GM04503 (cell line): ENCODE results near the gene PSAPL1.

ENCODE experiments used
- DNase-seq: peaks from one replicate; pipeline ENCODE4 v3.0.0-alpha.2; 2012; ENCODE audit warnings: low read depth

Gene PSAPL1

DNA sequence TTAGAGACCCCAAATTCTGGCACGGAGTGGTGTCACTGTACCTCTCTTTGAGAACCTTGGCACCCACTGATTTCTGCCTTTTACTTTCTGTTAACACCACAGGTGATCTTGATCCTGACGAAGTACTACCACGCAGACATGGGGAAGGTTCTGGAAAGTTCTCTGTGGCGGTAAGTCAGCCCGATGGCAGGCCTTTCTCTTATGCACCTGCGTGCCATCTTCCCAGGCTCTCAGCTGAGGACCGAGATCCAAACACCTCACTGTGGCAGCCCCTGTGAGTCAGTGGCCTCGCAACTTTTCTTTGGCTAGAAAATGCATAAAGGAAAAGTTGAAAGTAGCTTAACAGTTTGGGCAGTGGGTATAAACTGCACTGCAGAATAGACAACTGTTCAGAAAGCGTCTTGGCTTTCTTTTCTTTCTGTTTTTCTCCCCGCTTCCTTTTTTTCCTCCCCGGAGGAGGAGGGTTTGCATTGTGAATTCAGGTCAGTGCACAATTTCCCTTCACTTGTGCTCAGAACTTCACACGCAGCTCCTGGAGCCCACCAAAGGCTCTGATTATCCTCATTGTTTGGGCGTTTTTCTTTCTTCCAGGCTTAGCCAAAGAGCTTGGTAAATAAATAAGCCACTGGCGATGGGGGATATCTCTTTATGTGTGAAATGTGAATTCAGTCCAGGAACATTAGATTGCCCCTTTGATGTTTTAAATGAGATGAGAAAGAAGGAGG is 38.4 kb downstream of the PSAPL1 start:
- DNase-seq: no peak

DNA sequence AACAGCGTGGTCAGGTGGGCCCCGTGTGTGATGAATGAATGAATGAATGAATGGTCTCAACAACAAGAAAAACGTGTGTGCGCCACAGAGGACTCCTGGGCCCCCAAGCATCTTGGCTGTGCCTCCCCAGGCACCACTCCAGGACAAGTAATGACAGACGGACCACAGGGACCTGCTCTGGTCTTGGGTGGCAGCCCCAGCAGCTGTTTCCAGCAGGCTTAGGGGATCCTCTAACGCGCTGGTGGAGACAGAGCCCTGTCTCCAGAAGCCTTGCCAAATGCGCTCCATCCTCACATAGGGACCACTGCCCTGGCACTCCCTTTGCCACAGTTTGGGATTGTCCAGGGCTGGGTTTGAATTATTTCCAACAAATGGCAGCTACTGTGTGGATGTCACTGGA is 39.1 kb downstream of the PSAPL1 start:
- no peak for DNase-seq

DNA sequence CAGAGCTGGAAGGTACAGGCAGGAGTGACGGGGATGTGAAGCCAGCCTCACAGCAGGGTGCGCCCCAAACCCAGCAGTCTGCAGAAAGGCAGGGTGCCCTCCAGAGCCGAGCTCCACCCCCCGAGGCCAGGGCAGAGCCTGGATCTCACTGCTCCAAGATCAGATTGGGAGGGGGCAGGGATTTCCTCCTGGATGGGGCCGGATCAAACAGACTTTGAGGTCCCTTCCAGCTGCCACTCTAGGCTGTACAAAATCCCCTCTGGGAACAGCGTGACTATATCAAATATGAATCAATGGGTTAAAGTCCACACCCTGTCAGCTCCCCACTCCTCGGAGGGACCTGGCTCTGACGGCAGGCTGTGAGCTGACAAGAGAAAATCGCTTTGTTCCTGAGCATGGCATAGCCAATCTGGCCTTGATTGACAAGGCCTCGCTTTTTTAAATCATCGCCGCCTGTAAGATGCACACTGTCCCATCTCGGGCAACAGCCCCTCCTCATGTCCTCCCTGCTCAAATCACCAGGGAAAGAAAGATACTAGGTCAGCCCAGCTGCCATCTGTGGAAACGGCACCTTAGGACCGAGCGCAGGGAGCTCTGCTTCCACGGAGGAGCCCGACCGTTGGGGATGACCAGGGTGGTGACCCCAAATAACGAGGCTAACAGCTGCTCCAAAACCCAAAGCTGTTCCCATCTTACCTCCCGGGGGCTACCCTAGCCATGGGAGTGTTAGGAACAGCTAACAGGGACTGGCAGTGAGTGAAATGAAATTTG is 39.9 kb downstream of the PSAPL1 start:
- DNase-seq: no peak

DNA sequence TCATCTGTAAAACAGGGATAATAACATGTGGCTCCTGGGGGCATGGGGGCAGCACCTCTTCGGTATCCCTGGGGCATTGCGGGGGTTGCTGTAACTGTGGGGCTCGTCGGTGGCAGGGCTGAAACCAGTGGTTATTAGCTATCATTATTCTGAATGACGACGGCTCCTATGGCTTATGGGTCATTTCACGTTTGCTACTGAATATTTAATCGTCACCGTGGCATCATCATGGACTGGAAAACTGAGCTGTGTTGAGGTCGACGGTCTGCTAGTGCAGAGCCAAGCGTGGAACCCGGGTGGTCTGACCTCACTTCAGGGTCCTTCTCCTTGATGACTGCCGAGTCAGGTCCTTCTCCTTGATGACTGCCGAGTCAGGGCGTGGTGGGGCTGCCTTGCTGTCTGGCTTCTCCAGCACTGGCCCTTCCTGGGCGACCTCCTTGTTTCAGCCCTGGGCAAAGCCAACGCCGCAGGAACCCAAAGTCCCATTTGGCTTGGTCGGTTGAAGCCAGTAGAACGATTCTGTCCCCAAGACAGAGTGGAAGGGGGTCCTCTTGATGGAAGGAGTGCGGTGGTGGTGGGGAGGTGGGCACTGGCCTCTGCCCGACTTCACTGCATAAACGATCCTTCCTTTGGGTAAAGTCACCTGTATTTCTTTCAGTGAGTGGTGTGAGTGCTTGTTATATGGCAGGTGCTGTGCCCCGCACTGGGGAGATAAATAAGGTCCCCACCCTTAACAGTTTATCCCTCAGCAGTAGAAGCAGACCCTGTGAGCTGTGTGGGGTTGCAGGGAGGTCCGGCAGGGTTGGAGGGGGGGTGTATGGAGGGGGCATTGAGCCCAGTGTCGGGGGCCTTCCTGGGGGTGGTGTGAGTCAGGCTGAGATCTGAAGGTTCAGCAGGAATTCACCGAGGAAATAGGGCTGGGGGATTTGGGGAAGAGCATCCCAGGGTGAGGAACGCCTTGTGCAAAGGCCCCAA is 40.8 kb downstream of the PSAPL1 start:
- DNase-seq: no peak

DNA sequence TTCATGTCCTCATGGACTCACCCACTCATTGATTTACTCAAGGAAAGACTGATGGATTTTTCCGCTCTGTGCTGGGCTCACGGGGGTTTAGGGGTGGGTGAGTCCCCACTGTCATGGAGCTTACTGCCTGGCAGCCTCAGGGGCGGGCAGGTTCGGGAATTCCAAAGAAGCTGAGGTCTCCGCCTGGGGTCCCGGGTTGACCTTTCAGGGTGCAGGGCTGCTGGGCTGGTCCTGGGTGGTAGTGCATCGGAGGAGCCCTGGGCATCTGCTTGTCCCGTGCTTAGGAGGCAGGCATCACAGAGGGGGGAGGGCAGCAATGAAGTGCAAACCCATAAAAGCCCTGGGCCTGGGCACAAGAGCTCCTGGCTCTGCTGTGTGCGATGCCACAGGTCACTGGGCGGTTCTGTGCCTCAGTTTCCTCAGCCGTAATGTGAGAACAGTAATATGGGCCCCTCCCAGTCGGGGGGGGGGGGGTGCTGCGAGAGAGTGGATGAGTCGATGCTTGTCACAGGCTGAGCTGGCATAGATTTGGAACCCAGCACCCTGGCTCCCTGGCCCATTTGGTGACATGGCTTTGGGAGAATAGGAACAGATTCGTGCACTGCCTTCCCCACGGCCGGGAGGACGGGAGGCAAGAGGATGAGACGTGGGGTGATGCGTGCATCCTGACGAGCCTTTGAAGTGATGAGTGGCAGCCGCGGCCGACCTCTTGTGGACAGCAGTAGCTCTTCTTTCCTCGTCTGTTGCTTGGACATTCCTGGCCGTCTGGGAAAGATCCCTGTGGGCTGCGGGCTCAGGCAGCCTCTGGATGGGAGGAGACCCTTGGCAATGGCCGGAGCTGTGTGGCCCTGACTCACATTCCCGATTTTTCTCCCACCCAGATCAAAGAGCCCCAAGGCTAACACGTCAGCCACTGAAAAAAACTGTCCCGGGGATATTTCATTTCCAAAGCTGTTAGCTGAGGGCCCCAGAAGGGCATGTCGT is 42.0 kb downstream of the PSAPL1 start:
- no peak for DNase-seq

DNA sequence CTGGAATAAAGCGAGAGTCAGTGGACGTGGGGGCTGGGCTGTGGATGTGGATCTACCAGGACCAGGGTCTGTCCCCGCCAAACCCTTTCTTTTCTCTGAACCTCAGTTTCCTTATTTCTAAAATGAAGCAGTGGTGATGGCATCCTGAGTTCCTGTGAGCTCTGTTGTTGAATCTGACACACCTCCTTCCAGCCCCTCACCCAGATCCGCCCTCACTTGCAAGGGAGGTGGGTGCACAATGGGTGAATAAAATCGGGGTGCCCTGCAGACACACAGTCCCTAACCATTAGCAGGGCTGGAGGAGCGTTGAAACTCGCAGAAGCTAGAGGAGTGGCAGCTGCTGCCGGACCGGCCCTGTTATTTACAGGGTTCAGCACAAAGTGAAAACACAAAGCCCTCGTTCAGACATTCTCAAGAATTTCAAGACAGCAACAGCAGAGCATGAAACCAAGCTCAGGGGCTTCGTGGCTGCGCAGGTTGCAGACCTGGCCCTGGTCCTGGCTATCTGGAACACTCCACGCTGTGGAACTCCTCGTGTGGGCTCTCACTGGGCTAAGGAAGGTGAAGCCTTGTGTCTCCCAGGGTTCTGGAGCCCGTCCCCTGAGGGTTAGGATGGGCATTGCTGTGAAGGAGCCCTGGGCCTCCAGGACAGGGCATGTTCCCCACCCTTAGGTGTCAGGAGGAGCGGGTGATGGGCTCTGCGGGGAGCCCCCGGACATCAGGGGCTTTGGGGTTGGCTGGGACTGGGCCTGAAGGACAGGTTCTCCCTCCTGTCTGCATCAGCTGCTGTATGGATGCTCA is 42.9 kb downstream of the PSAPL1 start:
- no peak for DNase-seq

DNA sequence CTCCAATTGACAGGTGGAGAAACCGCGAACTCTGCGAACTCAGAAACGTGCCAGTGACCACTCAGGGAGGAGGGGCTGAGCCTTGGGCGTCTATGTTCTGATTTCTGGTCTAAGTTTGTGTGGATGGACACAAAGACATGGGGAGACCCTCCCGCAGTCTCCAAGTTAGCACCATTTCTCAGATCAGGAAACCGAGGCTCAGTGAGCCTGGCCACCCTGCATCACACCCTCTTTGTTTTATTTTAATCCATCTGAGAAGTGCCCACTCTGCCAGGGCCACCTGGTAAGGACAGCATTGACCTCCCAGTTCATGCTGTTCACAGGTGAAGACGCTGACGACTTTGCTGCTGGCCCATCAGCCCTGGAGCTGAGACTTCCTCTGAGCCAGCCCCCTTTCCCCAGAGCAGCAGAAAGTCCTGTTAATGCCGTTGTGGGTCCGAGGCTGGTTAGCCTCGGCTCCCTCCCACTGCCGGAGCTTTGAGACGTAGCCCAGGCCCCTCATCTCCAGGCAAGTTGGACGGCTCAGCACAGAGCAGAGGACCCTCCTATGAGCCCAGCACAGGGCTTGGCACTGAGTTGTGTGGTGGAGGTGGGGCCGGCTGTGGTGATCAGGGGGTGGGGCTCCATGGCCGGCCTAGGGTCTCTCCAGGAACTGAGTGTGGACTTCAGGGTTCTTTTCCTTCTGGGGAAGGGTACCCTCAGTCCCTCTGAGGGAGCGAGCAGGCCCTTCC is 43.7 kb downstream of the PSAPL1 start:
- no peak for DNase-seq

DNA sequence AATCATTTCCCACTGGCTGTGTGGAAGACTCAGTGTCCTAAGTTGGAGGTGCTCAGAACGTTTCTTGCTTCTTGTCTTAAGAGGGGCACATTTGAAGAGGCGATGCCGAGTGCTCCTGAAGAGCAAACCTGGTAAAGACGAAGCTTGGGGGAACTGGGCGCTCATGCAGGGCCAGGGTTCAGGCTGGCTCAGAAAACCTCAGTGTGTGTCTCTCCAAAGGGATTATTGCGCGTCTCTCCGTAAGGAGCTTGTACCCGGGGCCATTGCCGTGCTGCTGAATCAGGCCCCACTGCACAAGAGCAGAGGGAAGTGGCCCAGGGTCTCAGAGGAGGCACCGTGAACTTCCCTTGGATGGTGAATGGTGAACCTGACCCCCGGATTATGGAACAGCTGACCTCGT is 44.4 kb downstream of the PSAPL1 start:
- DNase-seq: no peak

DNA sequence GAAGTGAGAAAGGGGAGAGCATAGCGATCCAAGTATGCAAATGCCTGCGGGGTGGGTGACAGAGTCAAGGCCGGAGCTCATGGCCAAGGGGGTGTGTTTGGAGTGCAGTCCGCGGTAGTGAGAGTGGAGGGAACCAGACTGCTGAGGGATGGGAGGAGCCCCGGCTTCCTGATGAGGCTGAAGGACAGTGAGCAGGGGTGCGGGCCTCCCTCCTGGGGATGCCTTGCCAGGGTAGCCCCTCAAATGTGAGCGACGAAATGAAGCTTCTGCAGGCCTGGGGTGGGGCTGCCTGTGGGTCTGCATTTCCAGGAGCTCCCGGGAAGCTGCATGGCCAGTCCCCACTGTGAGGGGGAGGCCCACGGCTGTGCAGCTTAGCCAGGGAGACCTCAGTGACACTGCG is 45.0 kb downstream of the PSAPL1 start:
- DNase-seq: no peak

DNA sequence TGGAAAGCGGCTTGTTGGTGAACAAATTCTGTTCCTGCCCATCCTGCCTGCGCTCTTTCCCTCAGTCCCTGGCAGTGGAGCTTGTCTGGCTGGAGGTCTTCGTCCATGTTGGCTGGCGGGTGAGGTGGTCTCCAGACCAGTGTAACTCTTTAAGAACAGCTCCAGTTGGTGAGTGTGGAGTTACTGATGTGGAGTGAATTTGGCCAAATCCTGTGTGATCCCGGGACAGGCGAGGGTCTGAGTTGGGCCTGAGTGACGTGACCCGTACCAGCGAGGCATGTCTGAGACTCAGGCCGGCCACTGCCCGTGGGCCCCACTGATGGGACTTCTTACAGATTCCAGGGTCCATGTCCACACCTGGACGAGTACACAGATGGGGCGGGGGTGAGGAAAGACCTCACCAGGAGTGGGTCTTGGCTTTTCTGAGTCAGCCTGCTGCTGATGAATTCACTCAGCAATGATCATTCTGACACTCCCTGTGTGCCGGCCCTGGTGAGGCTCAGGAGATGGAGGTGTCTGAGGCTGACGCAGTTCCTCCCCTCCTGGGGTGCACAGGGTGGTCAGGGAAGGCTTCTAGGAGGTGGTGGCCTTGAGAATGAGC is 45.5 kb downstream of the PSAPL1 start:
- no peak for DNase-seq

DNA sequence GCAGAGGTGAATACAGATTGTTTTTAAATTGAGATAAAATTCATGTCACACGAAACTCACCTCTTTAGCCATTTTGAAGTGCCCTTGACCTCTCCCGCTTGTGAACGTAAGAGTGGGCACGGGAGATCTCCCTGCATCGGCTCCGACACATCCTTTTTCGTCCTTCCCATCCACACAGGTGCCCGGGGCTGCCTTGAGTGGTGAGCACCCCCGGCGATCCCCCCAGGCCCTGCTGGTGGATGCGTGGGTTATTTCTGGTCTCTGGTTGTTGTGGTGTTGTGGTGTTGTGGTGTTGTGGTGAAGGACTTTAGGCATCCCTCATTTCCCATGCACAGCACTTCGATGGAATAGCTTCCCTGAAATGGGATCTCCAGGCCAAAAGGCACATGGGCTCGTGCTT is 46.1 kb downstream of the PSAPL1 start:
- no peak for DNase-seq

DNA sequence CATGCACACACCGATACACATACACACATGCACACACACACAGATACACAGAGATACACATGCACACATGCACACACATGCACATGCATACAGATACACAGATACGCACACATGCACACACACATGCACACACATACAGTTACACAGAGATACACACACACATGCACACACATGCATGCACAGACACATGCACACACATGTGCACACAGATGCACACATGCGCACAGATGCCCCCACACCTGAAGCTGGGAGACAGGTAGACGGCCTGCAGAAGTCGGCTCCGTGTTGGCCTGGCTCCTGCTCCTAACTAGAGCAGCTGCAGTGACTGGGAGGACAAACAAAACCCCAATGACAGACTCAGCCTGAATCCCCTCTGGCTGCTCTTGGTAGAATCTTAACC is 46.8 kb downstream of the PSAPL1 start:
- DNase-seq: no peak

DNA sequence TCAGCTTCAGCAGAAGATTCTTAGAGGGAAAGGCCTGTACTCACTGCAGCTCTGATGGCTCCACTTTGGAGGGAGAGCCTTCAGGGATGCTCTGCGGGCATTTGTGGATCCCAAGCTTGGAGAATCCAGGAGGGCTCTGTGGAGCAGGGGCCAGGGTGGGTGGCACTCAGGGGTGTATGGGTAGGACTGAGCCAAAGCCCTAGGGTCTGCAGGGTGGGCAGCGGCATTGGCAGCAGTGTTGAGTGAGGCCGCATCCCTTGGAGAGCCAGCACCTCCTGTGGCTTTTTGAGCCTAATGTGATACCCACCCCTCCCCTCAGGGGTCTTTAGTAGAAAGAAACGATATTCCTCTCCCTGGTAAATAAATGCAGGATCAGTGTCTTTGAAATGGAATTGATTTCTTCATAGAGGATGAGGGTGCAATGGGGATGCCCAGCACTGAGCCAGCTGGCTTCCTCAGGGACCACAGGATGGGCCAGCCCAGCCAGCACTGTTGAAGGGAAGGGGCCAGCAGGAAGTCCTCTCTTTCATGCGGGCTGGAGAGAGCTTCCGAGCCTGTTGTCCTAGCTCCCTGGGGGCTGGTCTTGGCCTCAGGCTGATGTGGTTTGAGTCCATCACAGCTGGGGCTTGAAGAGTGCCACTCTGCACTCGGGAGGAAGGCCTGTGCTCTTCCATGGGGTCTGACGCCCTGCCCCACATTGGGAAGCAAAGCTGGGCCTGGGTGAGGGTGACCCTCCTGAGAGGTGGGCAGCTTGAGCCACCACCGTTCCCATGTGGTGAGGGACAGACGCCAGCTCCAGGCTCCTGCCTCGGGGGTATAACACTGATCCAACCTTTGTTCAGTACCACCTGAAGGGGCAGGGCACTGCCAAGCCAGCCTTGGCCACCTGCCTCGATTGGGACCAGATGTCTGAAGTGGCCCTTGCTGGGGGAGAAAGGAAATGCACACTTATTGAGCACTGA is 49.5 kb downstream of the PSAPL1 start:
- DNase-seq: no peak

DNA sequence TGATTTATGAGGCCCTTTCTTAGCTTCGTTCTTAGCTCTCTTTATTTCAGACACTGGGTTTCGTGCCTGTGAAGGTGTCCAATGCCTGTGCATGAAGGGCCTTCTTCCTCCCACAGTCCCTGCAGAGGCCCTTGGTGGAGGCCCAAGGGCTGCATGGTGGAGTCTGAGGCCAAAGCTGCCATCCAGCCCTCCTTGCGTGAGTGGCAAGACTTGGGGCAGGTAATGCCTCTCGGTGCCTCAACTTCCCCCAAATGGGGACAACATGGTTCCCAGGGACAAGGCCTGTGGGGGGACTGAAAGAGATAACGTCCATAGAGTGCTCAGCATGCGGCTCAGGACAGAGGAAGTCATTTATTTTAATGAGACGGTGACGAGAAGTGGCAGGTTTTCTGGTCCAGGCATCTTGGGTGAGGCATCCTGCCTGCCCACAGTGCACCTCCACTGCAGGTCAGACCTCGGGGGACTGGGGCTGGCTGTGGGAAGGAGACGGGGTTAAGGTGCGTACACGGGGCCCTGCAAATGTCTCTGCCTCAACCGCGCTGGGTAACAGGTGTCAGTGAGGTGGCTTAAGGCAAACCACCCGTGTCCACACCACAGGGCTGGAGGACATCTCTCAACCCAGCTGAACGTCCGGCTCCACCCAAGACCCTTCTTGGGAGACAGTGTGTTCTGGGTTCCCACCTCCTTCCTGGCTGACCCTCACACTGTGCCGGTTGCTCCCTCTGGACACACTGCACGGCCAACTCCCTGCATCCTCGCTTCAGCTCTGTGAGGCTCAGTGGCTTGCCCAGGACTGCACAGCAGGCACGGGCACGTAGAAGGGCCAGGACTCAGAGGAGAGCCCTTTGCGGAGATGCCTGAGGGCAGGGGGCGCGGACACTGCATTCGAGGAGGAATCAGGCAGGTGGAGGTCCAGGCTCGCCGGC is 50.5 kb downstream of the PSAPL1 start:
- no peak for DNase-seq

DNA sequence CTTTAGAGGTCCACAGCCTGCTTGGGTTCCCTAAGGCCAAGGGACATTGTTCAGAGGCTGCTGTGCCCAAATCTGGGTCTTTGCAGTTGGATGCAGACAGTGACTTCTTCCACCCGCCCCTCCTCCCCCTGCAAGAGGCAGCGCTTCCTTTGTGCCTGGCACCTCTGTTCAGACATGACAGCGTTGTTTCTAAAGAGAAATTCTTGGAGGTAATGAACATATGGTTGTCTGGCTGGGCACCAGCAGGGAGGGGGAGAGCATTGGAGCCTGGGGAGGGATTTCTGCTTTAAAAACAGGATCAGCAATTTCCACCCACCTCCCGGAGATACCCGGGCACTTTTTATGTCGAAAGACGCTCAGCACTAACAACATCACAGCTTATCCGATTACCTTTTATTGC is 51.5 kb downstream of the PSAPL1 start:
- DNase-seq: no peak

DNA sequence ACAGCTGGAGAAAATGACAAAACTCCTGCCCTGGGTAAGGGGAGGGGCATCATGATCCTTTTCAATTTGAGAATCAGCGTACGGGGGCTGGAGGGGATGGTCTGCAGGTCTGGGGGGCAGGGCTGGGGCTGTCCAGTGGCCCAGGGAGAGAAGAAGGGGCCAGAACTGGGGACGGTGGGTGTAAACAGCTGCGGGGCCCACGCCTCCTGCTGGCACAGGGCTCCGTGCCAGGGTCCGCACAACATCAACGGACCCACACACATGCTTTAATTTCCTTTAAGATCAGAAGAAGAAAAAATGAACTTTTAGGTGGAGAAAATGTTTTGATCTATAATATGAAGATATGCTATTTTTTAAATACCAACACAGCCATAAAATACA is 52.1 kb downstream of the PSAPL1 start:
- DNase-seq: no peak
